ENCODE results near the gene MLH3. TPM values are rescaled to one million over a fixed set of nuclear protein-coding genes. Genes with fewer than 3 reads are reported as not detected.

MLH3 gene
- total and polyA plus RNA-seq, 2 of the 13 experiments (the other 11 are each of a cell fraction or from before 2014, with no cell fraction given): 14.4 to 24.8 TPM

- DNase-seq (ENCODE audit: low spot score): no peak
- H4K20me1 ChIP-seq (ENCODE audit: insufficient read depth, low read length): no peaks in the 10 kb centered on the region
- WGBS (ENCODE audit: low lambda C conversion rate): 98% methylated on average over 5 of the region's 6 CpGs
- FAIRE-seq: no peak
- intact Hi-C loops (cut with micrococcal nuclease; ENCODE audit: unreplicated experiment): no loop called here
- POLR2A ChIA-PET: interaction anchor here (1.0 kb wide), 1 partner anchor 56 kb away, joined by 3 read pairs; the partner anchor contains the start of gene ZC2HC1C
- no peak overlapping the region for H3K9ac ChIP-seq (ENCODE audit: insufficient read depth, low read depth, low read length)
- H3K27me3 ChIP-seq (ENCODE audit: control insufficient read depth in 1 of 2, insufficient read depth in 2 of 2, low read length in 2 of 2): no peaks in the 10 kb centered on the region
- no peak overlapping the region for H3K27ac ChIP-seq (ENCODE audit: extremely low read length, insufficient read depth, low read length)
- no TSS peak for BruUV-seq (replicated peaks)
- H3K4me3 ChIP-seq (replicated peaks in 1 of 3; ENCODE audit: insufficient read depth in 1 of 3, low read depth in 2 of 3, low read length in 3 of 3): no peak overlapping the region
- H3K4me2 ChIP-seq (ENCODE audit: low read depth, low read length): no peak overlapping the region
- TF ChIP-seq POLR2AphosphoS5 (IDR thresholded peaks at IDR 0.05; ENCODE audit: low read depth, low read length) (no peak), POLR2G (IDR thresholded peaks at IDR 0.05; ENCODE audit: low read depth, low read length) (0 out of 2 replicates have a peak, but pooled peaks have one; percentile 15), ZNF660 (CRISPR knock-in tag; IDR thresholded peaks at IDR 0.05; ENCODE audit: borderline replicate concordance, low read depth) (no peak)
- CTCF ChIA-PET (ENCODE audit: low intra/inter-chr PET ratio, low total read pairs): no interaction called here
- no peaks in the 10 kb centered on the region for H3K9me3 ChIP-seq (ENCODE audit: low read length)
- H2AFZ ChIP-seq (ENCODE audit: low read length): no peak overlapping the region
- ATAC-seq: no peak
- H3K4me1 ChIP-seq (ENCODE audit: insufficient read depth, low read length): no peaks in the 10 kb centered on the region
- no peaks in the 10 kb centered on the region for H3K79me2 ChIP-seq (ENCODE audit: insufficient read depth, low read length)
- peaks cover 12 to 55% of the 10 kb centered on the region in 2 experiments for H3K36me3 ChIP-seq (replicated peaks in 1 of 2; ENCODE audit: control insufficient read depth in 1 of 2, insufficient read depth in 2 of 2, low read length in 2 of 2)
- in situ Hi-C loops (cut with HindIII; ENCODE audit: extremely low pct_ligation_motif_present, low pct_unique_long_range_greater_than_20kb): no loop called here
Observed at GRCh38 chr14:75013290-75013689, 38.0 kb downstream of the MLH3 start.

GRCh38 chr14:75011356-75011994 is 39.8 kb downstream of the MLH3 start:
- Histone ChIP-seq H3K27me3 (ENCODE audit: control insufficient read depth in 1 of 2, insufficient read depth in 2 of 2, low read length in 2 of 2) (no peaks in the 10 kb centered on the region), H3K9ac (ENCODE audit: insufficient read depth, low read depth, low read length) (no peak overlapping the region), H3K4me1 (ENCODE audit: insufficient read depth, low read length) (no peaks in the 10 kb centered on the region), H3K9me3 (ENCODE audit: low read length) (no peaks in the 10 kb centered on the region), H3K4me2 (ENCODE audit: low read depth, low read length) (no peak overlapping the region), H3K79me2 (ENCODE audit: insufficient read depth, low read length) (no peaks in the 10 kb centered on the region), H3K4me3 (replicated peaks in 1 of 3; ENCODE audit: insufficient read depth in 1 of 3, low read depth in 2 of 3, low read length in 3 of 3) (no peak overlapping the region), H4K20me1 (ENCODE audit: insufficient read depth, low read length) (no peaks in the 10 kb centered on the region), H3K27ac (ENCODE audit: extremely low read length, insufficient read depth, low read length) (no peak overlapping the region), H3K36me3 (replicated peaks in 1 of 2; ENCODE audit: control insufficient read depth in 1 of 2, insufficient read depth in 2 of 2, low read length in 2 of 2) (peaks cover 12 to 57% of the 10 kb centered on the region in 2 experiments), H2AFZ (ENCODE audit: low read length) (no peak overlapping the region)
- POLR2A ChIA-PET: no interaction called here
- no TSS peak for BruUV-seq (replicated peaks)
- 92% methylated on average over 4 of the region's 4 CpGs for WGBS (ENCODE audit: low lambda C conversion rate)
- intact Hi-C loops (cut with micrococcal nuclease; ENCODE audit: unreplicated experiment): no loop called here
- in situ Hi-C loops (cut with HindIII; ENCODE audit: extremely low pct_ligation_motif_present, low pct_unique_long_range_greater_than_20kb): no loop called here
- no peak for FAIRE-seq
- DNase-seq (ENCODE audit: low spot score): no peak
- CTCF ChIA-PET (ENCODE audit: low intra/inter-chr PET ratio, low total read pairs): no interaction called here
- TF ChIP-seq ZNF337 (CRISPR knock-in tag; IDR thresholded peaks at IDR 0.05; ENCODE audit: borderline replicate concordance, low read depth) (no peak), ZNF264 (CRISPR knock-in tag; IDR thresholded peaks at IDR 0.05) (no peak), KAT7 (CRISPR knock-in tag; IDR thresholded peaks at IDR 0.05; ENCODE audit: borderline replicate concordance) (no peak), ZFP82 (CRISPR knock-in tag; IDR thresholded peaks at IDR 0.05; ENCODE audit: borderline replicate concordance) (no peak), ARID3A (IDR thresholded peaks at IDR 0.05; ENCODE audit: low read depth, low read length) (no peak), ATAD3A (CRISPR knock-in tag; IDR thresholded peaks at IDR 0.05) (no peak), POLR2G (IDR thresholded peaks at IDR 0.05; ENCODE audit: low read depth, low read length) (peak; percentile 24; the same call in 1 of the 2 replicates), RORA (CRISPR knock-in tag; IDR thresholded peaks at IDR 0.05) (no peak)
- no peak for ATAC-seq

Measured in HepG2 (cell line).